GM12891 (cell line): ENCODE data around the gene UGT2B10.

ENCODE experiments used
- DNase-seq: peaks from one replicate; pipeline ENCODE4 v3.0.0; 2011; ENCODE audit warnings: low spot score; ENCODE audit not compliant: insufficient read length
- FAIRE-seq: peaks from 2 replicates; lab custom pipeline; 2011; peaks lifted over from hg19 to GRCh38; lab: Jason Lieb, UNC
- PAX5 ChIP-seq: IDR thresholded peaks from 2 replicates; pipeline ENCODE4 v1.6.1; 2011; ENCODE audit warnings: low read length, moderate library complexity, mild to moderate bottlenecking; ENCODE audit not compliant: insufficient read depth, severe bottlenecking
- POLR2A ChIP-seq: IDR thresholded peaks from 2 replicates; pipeline ENCODE4 v1.6.1; 2011; ENCODE audit warnings: low read depth, low read length, control low read depth
- POLR2AphosphoS5 ChIP-seq: IDR thresholded peaks from 2 replicates; pipeline ENCODE4 v1.6.1; 2011; ENCODE audit warnings: low read depth, low read length, control low read depth
- POU2F2 ChIP-seq: IDR thresholded peaks from 2 replicates; pipeline ENCODE4 v1.6.1; 2011; ENCODE audit warnings: low read depth, mild to moderate bottlenecking, control low read depth, low read length, moderate library complexity
- SPI1 ChIP-seq: IDR thresholded peaks from 2 replicates; pipeline ENCODE4 v1.6.1; 2011; ENCODE audit warnings: low read depth, low read length, control low read depth
- TAF1 ChIP-seq: IDR thresholded peaks from 2 replicates; pipeline ENCODE4 v1.6.1; 2011; ENCODE audit warnings: low read depth, low read length, control low read depth

The UGT2B10 gene

GRCh38 chr4:68871809-68872642 lies 56.2 kb downstream of the UGT2B10 start:
- FAIRE-seq, result no peak
- no peak for TF ChIP-seq SPI1
- TF ChIP-seq POU2F2, result no peak
- no peak for TF ChIP-seq POLR2AphosphoS5
- no peak for TF ChIP-seq TAF1
- no peak for TF ChIP-seq PAX5
- TF ChIP-seq POLR2A, result no peak
- no peak for DNase-seq

DNA sequence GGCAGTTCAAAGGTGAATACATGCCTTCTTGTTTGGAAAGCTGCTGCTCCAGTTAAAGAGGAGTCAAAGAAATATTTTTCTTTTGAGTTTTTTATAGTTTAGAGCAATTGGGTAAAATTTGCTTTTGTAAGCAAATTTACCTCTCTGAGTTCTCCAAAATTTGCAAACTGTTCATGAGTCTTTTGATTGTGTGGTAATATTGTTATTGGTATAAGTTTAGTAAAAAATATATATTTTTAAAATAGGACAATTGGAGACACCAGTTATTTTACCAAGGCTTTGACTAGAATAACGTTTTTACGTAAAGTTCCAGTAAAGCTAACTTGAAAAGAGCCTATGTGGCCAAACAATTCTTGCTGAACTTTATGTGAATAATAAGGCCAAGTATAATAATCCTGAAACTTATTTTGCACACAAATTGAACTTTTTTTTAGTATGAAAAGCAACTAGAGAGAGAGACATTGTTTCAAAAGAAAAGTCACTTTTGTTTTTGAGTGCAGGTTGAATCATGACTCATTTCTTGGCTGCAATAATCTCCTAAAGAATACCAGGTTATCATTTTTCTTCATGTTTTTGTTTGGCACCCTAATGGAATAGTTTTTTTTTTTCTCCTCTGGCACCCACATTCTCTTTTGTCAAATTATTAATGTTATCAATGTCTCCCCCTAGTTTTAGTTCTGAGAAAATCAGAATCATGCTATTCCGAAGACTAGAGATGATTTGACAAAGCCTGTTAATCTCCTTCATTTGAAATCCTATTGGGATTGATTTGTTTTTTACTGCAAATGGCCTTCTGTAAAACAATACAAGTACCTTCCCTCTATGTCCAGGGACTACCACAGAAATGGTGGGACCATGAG lies 57.1 kb downstream of the UGT2B10 start:
- no peak for DNase-seq
- TF ChIP-seq POU2F2 (no peak), POLR2AphosphoS5 (no peak), TAF1 (no peak), POLR2A (no peak), PAX5 (no peak), SPI1 (no peak)
- no peak for FAIRE-seq

DNA sequence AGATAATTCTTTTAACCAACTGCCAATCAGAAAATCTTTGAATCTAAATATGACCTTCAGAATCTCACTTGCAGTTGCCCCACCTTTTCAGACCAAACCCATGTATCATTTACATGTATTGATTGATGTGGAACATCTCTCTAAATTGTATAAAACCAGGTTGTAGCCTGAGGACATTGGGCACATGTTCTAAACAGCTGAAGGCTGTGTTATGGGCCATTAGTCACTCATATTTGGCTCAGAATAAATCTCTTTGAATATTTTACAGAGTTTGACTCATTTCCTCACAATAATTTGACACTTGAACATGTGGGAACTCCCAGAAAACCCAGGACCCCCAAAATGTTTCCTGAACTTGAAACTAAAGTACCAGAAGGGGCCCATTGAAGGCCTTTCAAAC lies 58.7 kb downstream of the UGT2B10 start:
- FAIRE-seq, result no peak
- DNase-seq, result no peak
- TF ChIP-seq POLR2AphosphoS5, result no peak
- no peak for TF ChIP-seq SPI1
- TF ChIP-seq POU2F2, result no peak
- no peak for TF ChIP-seq TAF1

DNA sequence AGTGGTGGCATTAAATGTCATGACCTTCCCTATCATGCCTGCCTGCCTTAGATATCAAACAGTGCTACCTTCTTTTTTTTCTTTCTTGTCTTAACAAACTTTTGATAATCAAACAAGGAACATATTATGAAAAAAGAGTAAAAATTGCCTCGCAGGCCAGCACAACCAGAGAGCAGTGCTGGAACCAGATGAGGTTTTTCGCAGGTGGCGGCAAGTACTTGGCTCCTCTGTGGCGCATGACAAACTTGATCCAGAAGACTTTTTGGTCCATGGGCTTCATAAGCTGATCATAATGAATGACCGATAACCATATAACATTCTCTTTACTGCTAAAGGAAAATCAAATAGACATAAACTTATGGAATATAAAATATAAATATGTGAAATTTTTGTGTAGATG lies 61.8 kb downstream of the UGT2B10 start:
- no peak for FAIRE-seq
- TF ChIP-seq POLR2AphosphoS5, result no peak
- no peak for TF ChIP-seq POLR2A
- TF ChIP-seq SPI1, result no peak
- TF ChIP-seq POU2F2, result no peak
- TF ChIP-seq PAX5, result no peak
- TF ChIP-seq TAF1, result no peak

DNA sequence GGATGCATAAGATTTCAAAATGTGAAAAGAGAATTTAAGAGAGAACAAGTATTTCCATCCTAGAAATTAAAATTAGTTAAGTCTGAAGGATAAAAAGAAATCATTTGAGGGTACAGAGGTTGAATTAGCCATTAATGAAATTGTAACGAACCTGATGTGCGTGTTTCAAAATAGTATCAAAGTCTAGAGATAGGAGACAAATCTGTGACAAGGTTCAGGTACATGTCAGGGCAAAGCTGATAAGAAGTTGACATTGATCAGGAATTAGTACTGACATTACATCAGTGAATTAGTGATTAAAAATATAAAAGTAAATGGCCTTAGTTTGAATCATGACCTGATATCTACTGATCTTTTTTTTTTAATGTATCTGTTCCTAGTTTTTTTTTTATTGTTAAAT lies 62.3 kb downstream of the UGT2B10 start:
- no peak for TF ChIP-seq PAX5
- no peak for TF ChIP-seq SPI1
- no peak for TF ChIP-seq POU2F2
- no peak for TF ChIP-seq POLR2AphosphoS5
- TF ChIP-seq TAF1, result no peak
- no peak for TF ChIP-seq POLR2A
- DNase-seq, result no peak
- no peak for FAIRE-seq

More for the DNA sequence above, 61.8 kb downstream of the UGT2B10 start:
- DNase-seq, result no peak
